H1 (cell line): Measurements from ENCODE around the gene SLC1A2. TPM values are rescaled to one million over a fixed set of nuclear protein-coding genes. Genes with fewer than 3 reads are reported as not detected.

Source experiments
- CTCF ChIA-PET: fragments of 300-600 bp; sonication (Branson Sonifier 250); formaldehyde crosslinking; loops from one replicate; lab custom pipeline; 2021; ENCODE audit not compliant: partially characterized antibody; lab: Charles Lee
- POLR2A ChIA-PET: fragments of 300-600 bp; sonication (Branson Sonifier 250); formaldehyde crosslinking; loops from one replicate; lab custom pipeline; 2021; ENCODE audit warnings: inconsistent platforms; ENCODE audit not compliant: partially characterized antibody; lab: Charles Lee
- DNase-seq, 2 experiments: peaks; one replicate each; pipeline versions ENCODE4 v3.0.0 to v3.0.0-alpha.2; 2010 to 2022; ENCODE audit warnings: low spot score in 2 of 2, low read depth in 1 of 2, mixed read lengths in 1 of 2
- FAIRE-seq: peaks from 2 replicates; lab custom pipeline; 2011; peaks lifted over from hg19 to GRCh38; lab: Jason Lieb, UNC
- H2AFZ ChIP-seq: 2 replicates; pipeline ENCODE4 v1.8.1; 2012; ENCODE audit warnings: low read length, inconsistent platforms
- H2AK5ac ChIP-seq: 2 replicates; pipeline ENCODE4 v1.6.1; 2013; ENCODE audit warnings: low read depth, low read length
- H2BK120ac ChIP-seq: replicated peaks from 2 replicates; pipeline ENCODE3; 2013; ENCODE audit warnings: low read depth, low read length, inconsistent platforms
- H2BK12ac ChIP-seq: 2 replicates; pipeline ENCODE4 v1.6.1; 2013; ENCODE audit warnings: low read depth, low read length
- H2BK15ac ChIP-seq: 2 replicates; pipeline ENCODE4 v1.6.1; 2013; ENCODE audit warnings: low read length
- H2BK20ac ChIP-seq: 2 replicates; pipeline ENCODE4 v1.6.1; 2013; ENCODE audit warnings: low read length
- H2BK5ac ChIP-seq: 2 replicates; pipeline ENCODE4 v1.6.1; 2013; ENCODE audit warnings: low read depth, low read length
- H3K14ac ChIP-seq: 2 replicates; pipeline ENCODE4 v1.6.1; 2013; ENCODE audit warnings: inconsistent platforms; ENCODE audit not compliant: insufficient read length
- H3K18ac ChIP-seq: 2 replicates; pipeline ENCODE4 v1.6.1; 2013; ENCODE audit warnings: low read length; ENCODE audit errors: extremely low read depth
- H3K23ac ChIP-seq: 2 replicates; pipeline ENCODE4 v1.6.1; 2013; ENCODE audit warnings: inconsistent platforms; ENCODE audit not compliant: insufficient read length
- H3K23me2 ChIP-seq: 2 replicates; pipeline ENCODE4 v1.6.1; 2013; ENCODE audit warnings: low read depth, low read length
- H3K27ac ChIP-seq: 2 replicates; pipeline ENCODE4 v1.6.1; 2011; ENCODE audit warnings: low read depth, low read length, inconsistent platforms
- H3K27me3 ChIP-seq, 4 experiments: replicated peaks in 1 of 4; 1 replicate in 1 of 4; 2 replicates in 3 of 4; pipeline versions ENCODE4 v1.6.1 to v1.8.1; 2011 to 2013; ENCODE audit warnings: low read length in 3 of 4, mild to moderate bottlenecking in 3 of 4, inconsistent platforms in 2 of 4, mixed read lengths in 2 of 4, moderate library complexity in 1 of 4; ENCODE audit not compliant: control insufficient read depth in 3 of 4, insufficient read depth in 3 of 4; ENCODE audit errors: extremely low read depth in 1 of 4
- H3K36me3 ChIP-seq, 4 experiments: 2 replicates each; pipeline versions ENCODE4 v1.6.1 to v1.8.1; 2011 to 2013; ENCODE audit warnings: mild to moderate bottlenecking in 4 of 4, low read length in 3 of 4, moderate library complexity in 2 of 4, control low read depth in 1 of 4, inconsistent platforms in 1 of 4; ENCODE audit not compliant: insufficient read depth in 4 of 4, control insufficient read depth in 2 of 4
- H3K4ac ChIP-seq: replicated peaks from 2 replicates; pipeline ENCODE3; 2013; ENCODE audit warnings: low read length, low read depth, mixed read lengths, inconsistent platforms; ENCODE audit not compliant: insufficient read length
- H3K4me1 ChIP-seq, 4 experiments: replicated peaks in 1 of 4; 1 replicate in 1 of 4; 2 replicates in 3 of 4; pipeline versions ENCODE4 v1.6.1 to v1.8.1; 2011 to 2013; ENCODE audit warnings: low read length in 3 of 4, inconsistent platforms in 2 of 4, mixed read lengths in 1 of 4; ENCODE audit not compliant: insufficient read depth in 4 of 4, control insufficient read depth in 3 of 4
- H3K4me2 ChIP-seq, 2 experiments: 2 replicates each; pipeline versions ENCODE4 v1.6.1 to v1.8.1; 2011 to 2013; ENCODE audit warnings: low read depth in 2 of 2, low read length in 2 of 2, control low read depth in 1 of 2, inconsistent platforms in 1 of 2, mild to moderate bottlenecking in 1 of 2; ENCODE audit not compliant: insufficient read depth in 1 of 2
- H3K4me3 ChIP-seq, 4 experiments: fragments of 200-600, 300-600 bp in 1 of 4; sonication (generic), shearing (Covaris generic), sonication (Bioruptor Twin) in 1 of 4; 2 replicates each; pipeline versions ENCODE4 v1.5.1 to v1.8.1; 2011 to 2016; ENCODE audit warnings: low read length in 4 of 4, low read depth in 3 of 4, control low read depth in 2 of 4, inconsistent platforms in 2 of 4, mild to moderate bottlenecking in 2 of 4, mixed read lengths in 1 of 4, moderate library complexity in 1 of 4; ENCODE audit not compliant: insufficient read depth in 2 of 4; ENCODE audit errors: extremely low read depth in 1 of 4
- H3K56ac ChIP-seq: replicated peaks from 2 replicates; pipeline ENCODE3; 2013; ENCODE audit warnings: low read depth, mild to moderate bottlenecking, mixed read lengths, low read length, inconsistent platforms; ENCODE audit not compliant: insufficient read length
- H3K79me1 ChIP-seq: 2 replicates; pipeline ENCODE4 v1.6.1; 2013; ENCODE audit warnings: low read depth, low read length, control low read depth
- H3K79me2 ChIP-seq, 2 experiments: 2 replicates each; pipeline versions ENCODE4 v1.6.1 to v1.8.1; 2012 to 2013; ENCODE audit warnings: low read length in 2 of 2, mild to moderate bottlenecking in 2 of 2, inconsistent platforms in 1 of 2; ENCODE audit not compliant: insufficient read depth in 2 of 2, control insufficient read depth in 1 of 2
- H3K9ac ChIP-seq, 4 experiments: replicated peaks in 1 of 4; 1 replicate in 1 of 4; 2 replicates in 3 of 4; pipeline versions ENCODE4 v1.6.1 to v1.8.1; 2011 to 2013; ENCODE audit warnings: low read depth in 3 of 4, low read length in 3 of 4, control low read depth in 2 of 4, mild to moderate bottlenecking in 2 of 4, moderate library complexity in 2 of 4, inconsistent platforms in 1 of 4; ENCODE audit errors: extremely low read depth in 1 of 4
- H3K9me3 ChIP-seq, 2 experiments: 2 replicates each; pipeline versions ENCODE4 v1.6.1 to v1.8.1; 2012 to 2013; ENCODE audit warnings: mild to moderate bottlenecking in 2 of 2, moderate library complexity in 2 of 2, control low read depth in 1 of 2, inconsistent platforms in 1 of 2, low read depth in 1 of 2, low read length in 1 of 2, mixed read lengths in 1 of 2; ENCODE audit not compliant: insufficient read depth in 2 of 2
- H4K20me1 ChIP-seq, 2 experiments: replicated peaks in 1 of 2; 2 replicates each; pipeline versions ENCODE3 to v1.8.1; 2011 to 2013; ENCODE audit warnings: inconsistent platforms in 2 of 2, low read length in 2 of 2, mild to moderate bottlenecking in 1 of 2; ENCODE audit not compliant: insufficient read depth in 2 of 2, control insufficient read depth in 1 of 2
- H4K5ac ChIP-seq: 2 replicates; pipeline ENCODE4 v1.6.1; 2013; ENCODE audit warnings: low read length, low read depth, mixed read lengths, inconsistent platforms; ENCODE audit not compliant: insufficient read length
- H4K8ac ChIP-seq: 2 replicates; pipeline ENCODE4 v1.8.0; 2013; ENCODE audit warnings: mild to moderate bottlenecking, moderate library complexity, low read length, inconsistent platforms; ENCODE audit not compliant: insufficient read depth; ENCODE audit errors: extremely low read depth
- H4K91ac ChIP-seq: replicated peaks from 2 replicates; pipeline ENCODE3; 2013; ENCODE audit warnings: low read length, mixed read lengths, inconsistent platforms; ENCODE audit not compliant: insufficient read length
- BACH1 ChIP-seq: IDR thresholded peaks from 2 replicates; pipeline ENCODE4 v1.6.1; 2012; ENCODE audit warnings: low read length, improper control_type of control experiment
- CBX5 ChIP-seq: fragments of 300-800, 300-1000 bp; sonication (generic); IDR thresholded peaks from 2 replicates; pipeline ENCODE4 v1.7.1; 2016; ENCODE audit warnings: antibody characterized with exemption, low read length, low read depth
- CHD1 ChIP-seq: IDR thresholded peaks from 2 replicates; pipeline ENCODE4 v1.6.1; 2012; ENCODE audit warnings: low read depth, low read length, improper control_type of control experiment
- EGR1 ChIP-seq: IDR thresholded peaks from 2 replicates; pipeline ENCODE4 v1.6.1; 2011; ENCODE audit warnings: low read depth, low read length, borderline replicate concordance
- EP300 ChIP-seq, 2 experiments: IDR thresholded peaks; 1 replicate in 1 of 2; 2 replicates in 1 of 2; pipeline ENCODE4 v1.6.1; 2011 to 2012; ENCODE audit warnings: low read depth in 2 of 2, low read length in 2 of 2, mild to moderate bottlenecking in 2 of 2, borderline replicate concordance in 1 of 2, inconsistent platforms in 1 of 2, moderate library complexity in 1 of 2
- MAFK ChIP-seq: IDR thresholded peaks from 2 replicates; pipeline ENCODE4 v1.6.1; 2012; ENCODE audit warnings: low read depth, mild to moderate bottlenecking, improper control_type of control experiment, low read length
- RAD21 ChIP-seq, 2 experiments: IDR thresholded peaks in 1 of 2; conservative IDR thresholded peaks in 1 of 2; 2 replicates each; pipeline ENCODE4 v1.6.1; 2011; ENCODE audit warnings: low read depth in 2 of 2, low read length in 2 of 2, improper control_type of control experiment in 1 of 2, inconsistent platforms in 1 of 2, mild to moderate bottlenecking in 1 of 2, moderate library complexity in 1 of 2
- RFX5 ChIP-seq: IDR thresholded peaks from 2 replicates; pipeline ENCODE4 v1.6.1; 2011; ENCODE audit warnings: low read depth, low read length, improper control_type of control experiment, borderline replicate concordance
- TAF1 ChIP-seq: IDR thresholded peaks from 2 replicates; pipeline ENCODE4 v1.6.1; 2011; ENCODE audit warnings: mild to moderate bottlenecking, low read depth, low read length
- YY1 ChIP-seq: IDR thresholded peaks from 2 replicates; pipeline ENCODE4 v1.6.1; 2011; ENCODE audit warnings: low read depth, mild to moderate bottlenecking, low read length
- WGBS, 2 experiments: shearing (Covaris generic) in 1 of 2; methylation state at CpG; one replicate each; pipeline versions ENCODE4 v1.1.6 to v1.1.7; 2013 to 2015; ENCODE audit warnings: low lambda C conversion rate in 2 of 2, mixed read lengths in 2 of 2, inconsistent platforms in 1 of 2, low coverage in 1 of 2, missing lambda C conversion rate in 1 of 2; ENCODE audit not compliant: insufficient replicate concordance in 2 of 2, insufficient coverage in 1 of 2, insufficient read length in 1 of 2; ENCODE audit errors: extremely low coverage in 1 of 2, missing lambda C conversion rate in 1 of 2; 5-methylcytosine and 5-hydroxymethylcytosine counted together
- polyA plus RNA-seq, 7 experiments: library from polyadenylated mRNA; depleted of rRNA in 3 of 7; stranded (reverse) in 5 of 7; unstranded in 2 of 7; fragments of >200 nt in 5 of 7; fragments of 200-250 nt in 2 of 7; gene quantifications; 1 replicate in 5 of 7; 2 replicates in 1 of 7; 4 replicates in 1 of 7; pipeline versions ENCODE4 v1.2.1 to v1.2.3, GENCODE V29; 2011 to 2013; ENCODE audit warnings: missing spikeins in 2 of 7, mixed read lengths in 2 of 7
- total RNA-seq: library from RNA; stranded (reverse); fragmentation: NEBNext Ultra II Directional; extraction: Animal tissue kit (Norgen Biotek cat#: 25700); gene quantifications from 2 replicates; pipeline ENCODE4 v1.2.1, GENCODE V29; 2021
- TF ChIP-seq, protein P1 (sequence below): IDR thresholded peaks from 2 replicates; pipeline ENCODE4 v1.6.1; 2012; ENCODE audit warnings: inconsistent platforms
- TF ChIP-seq, protein P2 (sequence below): IDR thresholded peaks from 2 replicates; pipeline ENCODE4 v1.6.1; 2011; ENCODE audit warnings: low read length, improper control_type of control experiment

SLC1A2 gene
- total and polyA plus RNA-seq, 2 of the 8 experiments (the other 6 are each of a cell fraction or from before 2014, with no cell fraction given) = 0.57 to 1.2 TPM

DNA sequence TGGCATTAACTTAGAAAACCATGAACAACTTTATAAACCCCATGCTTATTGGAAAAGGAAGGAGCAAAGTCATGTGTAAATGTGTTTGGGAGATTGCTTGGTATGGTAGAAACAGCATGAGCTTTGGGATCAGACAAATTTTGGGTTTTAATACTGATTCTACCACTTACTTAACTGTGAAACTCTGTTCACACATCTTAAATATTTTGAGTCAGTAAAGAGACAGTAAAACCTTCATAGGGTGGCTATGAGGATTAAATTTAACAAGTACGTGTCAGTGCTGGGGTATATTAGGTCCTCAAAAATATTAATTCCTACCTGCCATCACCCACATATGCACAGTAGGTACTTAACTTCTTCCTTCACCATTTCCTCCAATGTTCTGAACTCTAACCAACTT lies 183.9 kb downstream of the SLC1A2 start:
- Histone ChIP-seq H2BK12ac (no peak overlapping the region), H3K9ac (no peak overlapping the region), H2BK15ac (no peak overlapping the region), H2AK5ac (no peak overlapping the region), H4K91ac (no peak overlapping the region), H2BK120ac (no peak overlapping the region), H3K4me1 (peaks cover 0 to 2% (median 2%) of the 10 kb centered on the region in 4 experiments; a peak in 4 of 7 replicates), H3K56ac (no peak overlapping the region), H3K36me3 (no peaks in the 10 kb centered on the region), H3K4me2 (no peak overlapping the region), H3K23me2 (no peaks in the 10 kb centered on the region), H3K23ac (no peak overlapping the region), H2BK20ac (no peak overlapping the region), H3K79me1 (no peaks in the 10 kb centered on the region), H4K20me1 (no peaks in the 10 kb centered on the region), H2BK5ac (no peak overlapping the region), H3K27ac (no peak overlapping the region), H3K9me3 (no peaks in the 10 kb centered on the region), H4K8ac (no peak overlapping the region), H3K14ac (no peak overlapping the region), H4K5ac (no peak overlapping the region), H3K27me3 (no peaks in the 10 kb centered on the region; a peak in 2 of 7 replicates), H3K4me3 (no peak overlapping the region), H3K79me2 (no peaks in the 10 kb centered on the region), H3K4ac (no peak overlapping the region), H2AFZ (no peak overlapping the region), H3K18ac (no peak overlapping the region)
- POLR2A ChIA-PET = no interaction called here
- CTCF ChIA-PET = interaction anchor here (0.6 to 1.6 kb wide), 6 partner anchors 10 to 309 kb away, joined by 3 read pairs; no protein-coding TSS in a partner anchor
- no peak for FAIRE-seq
- 0% methylated on average over 1 of the region's 1 CpG; no CpG with 5 or more reads in 1 of the 2 experiments for WGBS, 2 experiments
- DNase-seq = no peak
- TF ChIP-seq RAD21 (IDR thresholded peaks at IDR 0.05 in 1 of 2, conservative IDR thresholded peaks at IDR 0.05 in 1 of 2; ENCODE audit: low read depth in 2 of 2, low read length in 2 of 2) (no peak), CHD1 (no peak), MAFK (no peak), RFX5 (no peak), YY1 (no peak), TAF1 (no peak), EP300 (IDR thresholded peaks at IDR 0.05; ENCODE audit: borderline replicate concordance in 1 of 2, low read depth in 2 of 2, low read length in 2 of 2) (no peak), BACH1 (no peak), EGR1 (no peak), CBX5 (no peak)
- TF ChIP-seq, protein P1, sequence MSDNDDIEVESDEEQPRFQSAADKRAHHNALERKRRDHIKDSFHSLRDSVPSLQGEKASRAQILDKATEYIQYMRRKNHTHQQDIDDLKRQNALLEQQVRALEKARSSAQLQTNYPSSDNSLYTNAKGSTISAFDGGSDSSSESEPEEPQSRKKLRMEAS = no peak
- TF ChIP-seq, protein P2, sequence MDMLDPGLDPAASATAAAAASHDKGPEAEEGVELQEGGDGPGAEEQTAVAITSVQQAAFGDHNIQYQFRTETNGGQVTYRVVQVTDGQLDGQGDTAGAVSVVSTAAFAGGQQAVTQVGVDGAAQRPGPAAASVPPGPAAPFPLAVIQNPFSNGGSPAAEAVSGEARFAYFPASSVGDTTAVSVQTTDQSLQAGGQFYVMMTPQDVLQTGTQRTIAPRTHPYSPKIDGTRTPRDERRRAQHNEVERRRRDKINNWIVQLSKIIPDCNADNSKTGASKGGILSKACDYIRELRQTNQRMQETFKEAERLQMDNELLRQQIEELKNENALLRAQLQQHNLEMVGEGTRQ = no peak
